ENCODE results near the gene SYNE1. TPM values are rescaled to one million over a fixed set of nuclear protein-coding genes. Genes with fewer than 3 reads are reported as not detected.

Gene SYNE1
- total and polyA plus RNA-seq, 8 donors, result 24.4 to 56.2 (median 49.2) TPM

GRCh38 chr6:152195896-152196295 is 441.3 kb downstream of the SYNE1 start:
- 87 to 89% methylated on average over 5 of the region's 5 CpGs for WGBS, 2 donors
- H3K36me3 ChIP-seq, result peaks cover 0 to 36% (median 3%) of the 10 kb centered on the region in 3 donors
- intact Hi-C loops (cut with DNase I), result no loop called here

GRCh38 chr6:152189736-152190135 is 447.4 kb downstream of the SYNE1 start:
- WGBS, 2 donors, result 84 to 88% methylated on average over 2 of the region's 2 CpGs
- intact Hi-C loops (cut with DNase I), result no loop called here
- FAIRE-seq (no peak), DNase-seq (no peak), ATAC-seq (no peak)
- TF ChIP-seq CTCF (IDR thresholded peaks at IDR 0.05), result no peak
- Histone ChIP-seq H3K9me3 (no peaks in the 10 kb centered on the region), H3K27me3 (no peaks in the 10 kb centered on the region), H3K4me3 (no peak overlapping the region), H3K4me1 (no peaks in the 10 kb centered on the region), H3K27ac (no peak overlapping the region), H3K36me3 (peaks cover 0 to 10% (median 0%) of the 10 kb centered on the region in 3 donors)

More at GRCh38 chr6:152195896-152196295, 441.3 kb downstream of the SYNE1 start:
- Histone ChIP-seq H3K27me3 (no peaks in the 10 kb centered on the region), H3K4me3 (no peak overlapping the region), H3K9me3 (no peaks in the 10 kb centered on the region), H3K4me1 (no peaks in the 10 kb centered on the region), H3K27ac (no peak overlapping the region)
- no peak for TF ChIP-seq CTCF (IDR thresholded peaks at IDR 0.05)
- FAIRE-seq (no peak), ATAC-seq (no peak), DNase-seq (no peak)

GRCh38 chr6:152188011-152188410 is 449.2 kb downstream of the SYNE1 start:
- H3K4me1 ChIP-seq, result no peaks in the 10 kb centered on the region
- H3K27me3 ChIP-seq, result no peaks in the 10 kb centered on the region
- H3K36me3 ChIP-seq, result peaks cover 0 to 10% (median 0%) of the 10 kb centered on the region in 3 donors
- H3K4me3 ChIP-seq, result no peak overlapping the region
- H3K27ac ChIP-seq, result no peak overlapping the region
- intact Hi-C loops (cut with DNase I), result no loop called here
- ATAC-seq (no peak), FAIRE-seq (no peak), DNase-seq (no peak)
- no peak for TF ChIP-seq CTCF (IDR thresholded peaks at IDR 0.05)
- H3K9me3 ChIP-seq, result no peaks in the 10 kb centered on the region
- WGBS, 2 donors, result 90 to 95% methylated on average over 3 of the region's 3 CpGs

GRCh38 chr6:152186840-152187239 is 450.3 kb downstream of the SYNE1 start:
- ATAC-seq (no peak), DNase-seq (no peak), FAIRE-seq (no peak)
- intact Hi-C loops (cut with DNase I), result no loop called here
- H3K4me3 ChIP-seq, result no peak overlapping the region
- H3K4me1 ChIP-seq, result no peaks in the 10 kb centered on the region
- TF ChIP-seq CTCF (IDR thresholded peaks at IDR 0.05), result no peak
- 83 to 92% methylated on average over 3 of the region's 3 CpGs for WGBS, 2 donors
- peaks cover 0 to 10% (median 0%) of the 10 kb centered on the region in 3 donors for H3K36me3 ChIP-seq
- no peak overlapping the region for H3K27ac ChIP-seq
- no peaks in the 10 kb centered on the region for H3K9me3 ChIP-seq
- no peaks in the 10 kb centered on the region for H3K27me3 ChIP-seq

- TF ChIP-seq CTCF (IDR thresholded peaks at IDR 0.05), result no peak
- no peak overlapping the region for H3K27ac ChIP-seq
- 87 to 89% methylated on average over 6 of the region's 6 CpGs for WGBS, 2 donors
- no peak overlapping the region for H3K4me3 ChIP-seq
- intact Hi-C loops (cut with DNase I), result no loop called here
- H3K27me3 ChIP-seq, result no peaks in the 10 kb centered on the region
- H3K4me1 ChIP-seq, result no peaks in the 10 kb centered on the region
- FAIRE-seq (no peak), ATAC-seq (no peak), DNase-seq (no peak)
- H3K36me3 ChIP-seq, result peaks cover 0 to 10% (median 0%) of the 10 kb centered on the region in 3 donors
- H3K9me3 ChIP-seq, result no peaks in the 10 kb centered on the region
Observed at GRCh38 chr6:152184917-152185574, 452.1 kb downstream of the SYNE1 start.
